HEK293 (cell line): Measurements from ENCODE around the gene TMEM252.

Source experiments
- ZBTB17 ChIP-seq: fragments of 450-650 bp; formaldehyde crosslinking; IDR thresholded peaks from 2 replicates; pipeline ENCODE4 v1.5.1; 2016; ENCODE audit warnings: missing biosample characterization, missing genetic modification characterization
- ZNF423 ChIP-seq: fragments of 450-650 bp; formaldehyde crosslinking; IDR thresholded peaks from 2 replicates; pipeline ENCODE4 v1.5.1; 2016; ENCODE audit warnings: missing biosample characterization, missing genetic modification characterization
- ZNF426 ChIP-seq: fragments of 450-650 bp; formaldehyde crosslinking; IDR thresholded peaks from 2 replicates; pipeline ENCODE4 v1.5.1; 2017; ENCODE audit warnings: missing biosample characterization, missing genetic modification characterization, mild to moderate bottlenecking, inconsistent platforms, moderate library complexity
- ZNF544 ChIP-seq: fragments of 450-650 bp; formaldehyde crosslinking; IDR thresholded peaks from 2 replicates; pipeline ENCODE4 v1.5.0; 2017; ENCODE audit warnings: missing biosample characterization, missing genetic modification characterization
- ZNF670 ChIP-seq: fragments of 450-650 bp; formaldehyde crosslinking; IDR thresholded peaks from 2 replicates; pipeline ENCODE4 v1.5.1; 2016; ENCODE audit warnings: missing biosample characterization, missing genetic modification characterization, low read depth
- ZXDB ChIP-seq: fragments of 450-650 bp; formaldehyde crosslinking; IDR thresholded peaks from 2 replicates; pipeline ENCODE4 v1.5.1; 2016; ENCODE audit warnings: missing biosample characterization, missing genetic modification characterization
- TF ChIP-seq, protein P1 (sequence below): fragments of 450-650 bp; formaldehyde crosslinking; IDR thresholded peaks from 2 replicates; pipeline ENCODE4 v1.5.1; 2016; ENCODE audit warnings: missing biosample characterization, missing genetic modification characterization

DNA sequence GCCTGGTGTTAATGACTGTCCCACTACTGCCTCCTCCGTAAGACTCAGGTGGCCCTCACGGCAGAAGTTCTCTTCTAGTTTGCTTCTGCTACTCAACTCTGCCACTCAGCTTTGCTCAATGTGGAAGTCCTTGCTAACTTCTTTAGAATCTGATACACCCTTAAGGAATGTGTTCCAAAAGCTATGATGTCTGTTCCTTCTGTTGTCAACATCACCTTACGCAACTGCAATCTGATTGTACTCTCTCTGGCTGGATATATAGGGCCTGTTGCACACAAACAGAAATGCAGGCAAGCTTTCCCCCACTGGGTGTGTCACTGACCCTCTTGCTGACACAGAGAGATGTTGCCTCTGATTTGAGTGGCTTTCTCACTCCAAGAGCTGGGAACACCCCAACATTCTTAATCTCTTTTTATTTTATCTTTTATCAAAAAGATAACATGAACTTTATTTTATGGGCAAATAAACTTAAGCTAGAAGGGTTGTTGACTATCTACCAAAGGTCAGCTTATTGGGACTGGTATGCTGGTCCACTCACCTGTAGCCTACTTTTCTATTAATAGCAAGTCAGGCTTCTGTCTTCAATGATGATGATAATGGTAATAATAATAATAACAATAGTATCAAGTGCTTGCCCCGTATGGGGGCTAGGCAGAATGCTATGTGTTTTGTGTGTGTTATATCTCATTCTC, 25.2 kb downstream of the TMEM252 start:
- TF ChIP-seq ZNF423 (tag by site-specific recombination) (no peak), ZXDB (tag by site-specific recombination) (no peak), ZBTB17 (no peak), ZNF670 (tag by site-specific recombination) (no peak), ZNF544 (tag by site-specific recombination) (no peak), ZNF426 (no peak)
- TF ChIP-seq, protein P1, sequence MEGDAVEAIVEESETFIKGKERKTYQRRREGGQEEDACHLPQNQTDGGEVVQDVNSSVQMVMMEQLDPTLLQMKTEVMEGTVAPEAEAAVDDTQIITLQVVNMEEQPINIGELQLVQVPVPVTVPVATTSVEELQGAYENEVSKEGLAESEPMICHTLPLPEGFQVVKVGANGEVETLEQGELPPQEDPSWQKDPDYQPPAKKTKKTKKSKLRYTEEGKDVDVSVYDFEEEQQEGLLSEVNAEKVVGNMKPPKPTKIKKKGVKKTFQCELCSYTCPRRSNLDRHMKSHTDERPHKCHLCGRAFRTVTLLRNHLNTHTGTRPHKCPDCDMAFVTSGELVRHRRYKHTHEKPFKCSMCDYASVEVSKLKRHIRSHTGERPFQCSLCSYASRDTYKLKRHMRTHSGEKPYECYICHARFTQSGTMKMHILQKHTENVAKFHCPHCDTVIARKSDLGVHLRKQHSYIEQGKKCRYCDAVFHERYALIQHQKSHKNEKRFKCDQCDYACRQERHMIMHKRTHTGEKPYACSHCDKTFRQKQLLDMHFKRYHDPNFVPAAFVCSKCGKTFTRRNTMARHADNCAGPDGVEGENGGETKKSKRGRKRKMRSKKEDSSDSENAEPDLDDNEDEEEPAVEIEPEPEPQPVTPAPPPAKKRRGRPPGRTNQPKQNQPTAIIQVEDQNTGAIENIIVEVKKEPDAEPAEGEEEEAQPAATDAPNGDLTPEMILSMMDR (tag by site-specific recombination) = no peak
